IgD-negative memory B cell (primary cell): ENCODE measurements around the gene RSRC2. TPM values are rescaled to one million over a fixed set of nuclear protein-coding genes. Genes with fewer than 3 reads are reported as not detected.
"Not testable (repeated sequence)": the region's sequence is repeated elsewhere in the genome, so short reads cannot be mapped to it uniquely, and the experiment has no call there.

Source experiments
- H3K27ac Mint-ChIP-seq, 3 donors: one replicate each; pipeline ENCODE4 v1.8.0; 2020 to 2022; ENCODE audit warnings: mild to moderate bottlenecking in 3 of 3, mixed read lengths in 3 of 3, moderate library complexity in 1 of 3
- H3K27me3 Mint-ChIP-seq: one replicate; pipeline ENCODE4 v1.8.0; 2021; ENCODE audit warnings: mixed read lengths
- H3K36me3 Mint-ChIP-seq: one replicate; pipeline ENCODE4 v1.8.0; 2020; ENCODE audit warnings: mild to moderate bottlenecking, mixed read lengths
- H3K4me1 Mint-ChIP-seq, 3 donors: one replicate each; pipeline ENCODE4 v1.8.0; 2020 to 2022; ENCODE audit warnings: mixed read lengths in 3 of 3, mild to moderate bottlenecking in 1 of 3
- H3K4me3 Mint-ChIP-seq, 4 donors: one replicate each; pipeline ENCODE4 v1.8.0; 2020 to 2022; ENCODE audit warnings: mild to moderate bottlenecking in 4 of 4, mixed read lengths in 4 of 4, moderate library complexity in 3 of 4
- H3K9me3 Mint-ChIP-seq, 3 donors: one replicate each; pipeline ENCODE4 v1.8.0; 2020 to 2021; ENCODE audit warnings: mixed read lengths in 3 of 3, mild to moderate bottlenecking in 1 of 3
- polyA plus RNA-seq: library from polyadenylated mRNA; unstranded; fragments of 300-500 nt; fragmentation: Illumina TruSeq; gene quantifications from one replicate; pipeline ENCODE4 v1.2.3, GENCODE V29; 2021

Gene RSRC2
- polyA plus RNA-seq: 61.0 TPM

- Mint-ChIP-seq H3K27me3 (no peaks in the 10 kb centered on the region), H3K36me3 (no peaks in the 10 kb centered on the region), H3K27ac (peak within 1 kb of the TSS in 1 of 3 donors; percentile 76), H3K4me1 (peaks cover 17 to 29% (median 17%) of the 10 kb centered on the region in 3 donors), H3K4me3 (no peak within 1 kb of the TSS), H3K9me3 (no peaks in the 10 kb centered on the region)
Observed at GRCh38 chr12:122526683-122527477, at the start of gene RSRC2, which contains the start of gene KNTC1. TSS of gene RSRC2 (minus strand) at chr12:122526936. CDS start at chr12:122526853, 83 bp downstream. TSS of gene KNTC1 (plus strand) at chr12:122527249. CDS start at chr12:122530064, 2,815 bp downstream.

GRCh38 chr12:122571821-122572220 lies 45.1 kb upstream of the RSRC2 start:
- H3K36me3 Mint-ChIP-seq: peaks cover 10% of the 10 kb centered on the region
- H3K9me3 Mint-ChIP-seq: no peaks in the 10 kb centered on the region
- no peak overlapping the region for H3K27ac Mint-ChIP-seq
- no peak overlapping the region for H3K4me3 Mint-ChIP-seq
- H3K4me1 Mint-ChIP-seq: peaks cover 0 to 2% (median 0%) of the 10 kb centered on the region in 3 donors
- H3K27me3 Mint-ChIP-seq: no peaks in the 10 kb centered on the region

- not testable (repeated sequence) for H3K36me3 Mint-ChIP-seq, H3K4me3 Mint-ChIP-seq, H3K9me3 Mint-ChIP-seq
Observed at GRCh38 chr12:122570006-122570405, 43.3 kb upstream of the RSRC2 start.

GRCh38 chr12:122569288-122569687 lies 42.6 kb upstream of the RSRC2 start:
- no peaks in the 10 kb centered on the region for H3K4me1 Mint-ChIP-seq

More at GRCh38 chr12:122570006-122570405, 43.3 kb upstream of the RSRC2 start:
- not testable (repeated sequence) for H3K27me3 Mint-ChIP-seq, H3K27ac Mint-ChIP-seq, H3K4me1 Mint-ChIP-seq

GRCh38 chr12:122566816-122567215 lies 40.1 kb upstream of the RSRC2 start:
- H3K9me3 Mint-ChIP-seq, H3K4me3 Mint-ChIP-seq, H3K36me3 Mint-ChIP-seq, H3K27me3 Mint-ChIP-seq, H3K4me1 Mint-ChIP-seq, H3K27ac Mint-ChIP-seq: not testable (repeated sequence)

More at GRCh38 chr12:122569288-122569687, 42.6 kb upstream of the RSRC2 start:
- Mint-ChIP-seq H3K9me3 (no peaks in the 10 kb centered on the region), H3K36me3 (peaks cover 4% of the 10 kb centered on the region), H3K4me3 (no peak overlapping the region), H3K27me3 (no peaks in the 10 kb centered on the region), H3K27ac (no peak overlapping the region)

GRCh38 chr12:122563361-122563760 lies 36.6 kb upstream of the RSRC2 start:
- H3K4me3 Mint-ChIP-seq: no peak overlapping the region
- H3K9me3 Mint-ChIP-seq: no peaks in the 10 kb centered on the region
- H3K27me3 Mint-ChIP-seq: no peaks in the 10 kb centered on the region
- peaks cover 6% of the 10 kb centered on the region for H3K36me3 Mint-ChIP-seq
- H3K27ac Mint-ChIP-seq: no peak overlapping the region
- peaks cover 14 to 15% (median 14%) of the 10 kb centered on the region in 3 donors for H3K4me1 Mint-ChIP-seq

GRCh38 chr12:122560138-122560537 lies 33.4 kb upstream of the RSRC2 start:
- Mint-ChIP-seq H3K9me3 (no peaks in the 10 kb centered on the region), H3K4me3 (peak overlapping the region in 3 of 4 donors; percentile 59 to 88 (median 72)), H3K36me3 (peaks cover 3% of the 10 kb centered on the region), H3K27ac (peak overlapping the region; percentile 66 to 94 (median 76)), H3K27me3 (no peaks in the 10 kb centered on the region), H3K4me1 (peaks cover 14 to 16% (median 15%) of the 10 kb centered on the region in 3 donors)

GRCh38 chr12:122558745-122559641 lies 32.3 kb upstream of the RSRC2 start:
- H3K4me3 Mint-ChIP-seq: peak overlapping the region; percentile 61 to 89 (median 84)
- peaks cover 14 to 16% (median 15%) of the 10 kb centered on the region in 3 donors for H3K4me1 Mint-ChIP-seq
- no peaks in the 10 kb centered on the region for H3K27me3 Mint-ChIP-seq
- peaks cover 3% of the 10 kb centered on the region for H3K36me3 Mint-ChIP-seq
- H3K27ac Mint-ChIP-seq: peak overlapping the region; percentile 80 to 94 (median 94)
- no peaks in the 10 kb centered on the region for H3K9me3 Mint-ChIP-seq

GRCh38 chr12:122547330-122547729 lies 20.6 kb upstream of the RSRC2 start:
- Mint-ChIP-seq H3K4me3 (no peak overlapping the region), H3K27ac (no peak overlapping the region), H3K27me3 (no peaks in the 10 kb centered on the region)

GRCh38 chr12:122545855-122546254 lies 19.1 kb upstream of the RSRC2 start:
- Mint-ChIP-seq H3K4me3 (peak overlapping the region in 2 of 4 donors; percentile 70 to 80), H3K27ac (peak overlapping the region in 1 of 3 donors; percentile 31), H3K9me3 (no peaks in the 10 kb centered on the region), H3K27me3 (no peaks in the 10 kb centered on the region), H3K36me3 (peaks cover 1% of the 10 kb centered on the region), H3K4me1 (peaks cover 13 to 18% (median 17%) of the 10 kb centered on the region in 3 donors)

More at GRCh38 chr12:122547330-122547729, 20.6 kb upstream of the RSRC2 start:
- peaks cover 11 to 18% (median 16%) of the 10 kb centered on the region in 3 donors for H3K4me1 Mint-ChIP-seq
- peaks cover 1% of the 10 kb centered on the region for H3K36me3 Mint-ChIP-seq
- no peaks in the 10 kb centered on the region for H3K9me3 Mint-ChIP-seq

GRCh38 chr12:122544537-122544936 lies 17.8 kb upstream of the RSRC2 start:
- H3K4me3 Mint-ChIP-seq: peak overlapping the region in 2 of 4 donors; percentile 33 to 43
- H3K9me3 Mint-ChIP-seq: no peaks in the 10 kb centered on the region
- no peaks in the 10 kb centered on the region for H3K27me3 Mint-ChIP-seq
- peak overlapping the region in 1 of 3 donors; percentile 73 for H3K27ac Mint-ChIP-seq
- H3K36me3 Mint-ChIP-seq: peaks cover 1% of the 10 kb centered on the region
- peaks cover 13 to 18% (median 17%) of the 10 kb centered on the region in 3 donors for H3K4me1 Mint-ChIP-seq

- Mint-ChIP-seq H3K36me3 (peaks cover 6% of the 10 kb centered on the region), H3K9me3 (no peaks in the 10 kb centered on the region), H3K27me3 (no peaks in the 10 kb centered on the region), H3K27ac (no peak overlapping the region), H3K4me1 (peaks cover 0 to 1% (median 1%) of the 10 kb centered on the region in 3 donors), H3K4me3 (no peak overlapping the region)
Observed at GRCh38 chr12:122538496-122538895, 11.8 kb upstream of the RSRC2 start.

GRCh38 chr12:122537021-122537420 lies 10.3 kb upstream of the RSRC2 start:
- Mint-ChIP-seq H3K4me3 (no peak overlapping the region), H3K9me3 (no peaks in the 10 kb centered on the region), H3K4me1 (peaks cover 0 to 1% (median 1%) of the 10 kb centered on the region in 3 donors), H3K27ac (no peak overlapping the region), H3K36me3 (peaks cover 6% of the 10 kb centered on the region), H3K27me3 (no peaks in the 10 kb centered on the region)

- Mint-ChIP-seq H3K4me3 (no peak overlapping the region), H3K36me3 (peaks cover 6% of the 10 kb centered on the region), H3K27ac (no peak overlapping the region), H3K4me1 (peaks cover 0 to 4% (median 0%) of the 10 kb centered on the region in 3 donors), H3K27me3 (no peaks in the 10 kb centered on the region), H3K9me3 (no peaks in the 10 kb centered on the region)
Observed at GRCh38 chr12:122533856-122534255, 7.1 kb upstream of the RSRC2 start.

- no peak overlapping the region for H3K4me3 Mint-ChIP-seq
- H3K36me3 Mint-ChIP-seq: no peaks in the 10 kb centered on the region
- H3K27me3 Mint-ChIP-seq: no peaks in the 10 kb centered on the region
- no peak overlapping the region for H3K27ac Mint-ChIP-seq
- peaks cover 5 to 14% (median 5%) of the 10 kb centered on the region in 3 donors for H3K4me1 Mint-ChIP-seq
- no peaks in the 10 kb centered on the region for H3K9me3 Mint-ChIP-seq
Observed at GRCh38 chr12:122528992-122529391, 2.3 kb upstream of the RSRC2 start.
